ENCODE results near the gene CYB5D1. TPM values are rescaled to one million over a fixed set of nuclear protein-coding genes. Genes with fewer than 3 reads are reported as not detected.
A peak's percentile ranks its signal among the peaks of the same experiment; 100 is the strongest.

The CYB5D1 gene
- total RNA-seq, 2 experiments from 2014 or later: 13.5 to 16.2 TPM

DNA sequence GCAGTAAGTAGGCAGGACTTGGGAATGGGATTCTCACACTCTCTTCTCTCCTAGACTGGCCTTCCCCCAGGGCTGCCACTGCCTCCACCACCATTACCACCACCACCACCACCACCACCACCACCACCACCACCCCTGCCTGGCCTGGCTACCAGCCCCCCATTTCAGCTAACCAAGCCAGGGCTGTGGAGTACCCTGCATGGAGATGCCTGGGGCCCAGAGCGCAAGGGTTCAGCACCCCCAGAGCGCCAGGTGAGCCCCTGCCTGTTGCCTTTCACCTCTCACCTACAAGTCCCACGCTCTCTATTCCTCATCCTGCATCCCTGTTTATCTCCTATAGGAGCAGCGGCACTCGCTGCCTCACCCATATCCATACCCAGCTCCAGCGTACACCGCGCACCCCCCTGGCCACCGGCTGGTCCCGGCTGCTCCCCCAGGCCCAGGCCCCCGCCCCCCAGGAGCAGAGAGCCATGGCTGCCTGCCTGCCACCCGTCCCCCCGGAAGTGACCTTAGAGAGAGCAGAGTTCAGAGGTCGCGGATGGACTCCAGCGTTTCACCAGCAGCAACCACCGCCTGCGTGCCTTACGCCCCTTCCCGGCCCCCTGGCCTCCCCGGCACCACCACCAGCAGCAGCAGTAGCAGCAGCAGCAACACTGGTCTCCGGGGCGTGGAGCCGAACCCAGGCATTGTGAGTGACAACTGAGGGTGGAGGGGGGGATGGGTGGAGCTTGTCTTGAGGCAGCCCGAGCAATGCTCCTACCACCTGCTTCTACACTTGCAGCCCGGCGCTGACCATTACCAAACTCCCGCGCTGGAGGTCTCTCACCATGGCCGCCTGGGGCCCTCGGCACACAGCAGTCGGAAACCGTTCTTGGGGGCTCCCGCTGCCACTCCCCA is 10.8 kb upstream of the CYB5D1 start:
- Mint-ChIP-seq H3K4me3 (peak overlapping the region; percentile 83), H3K36me3 (ENCODE audit: low read depth) (peaks cover 56% of the 10 kb centered on the region), H3K9me3 (no peaks in the 10 kb centered on the region), H3K27me3 (no peaks in the 10 kb centered on the region), H3K4me1 (ENCODE audit: low read depth) (peaks cover 48% of the 10 kb centered on the region), H3K27ac (peak overlapping the region; percentile 55)
- ChIA-PET CTCF (interaction anchor here (0.7 to 1.5 kb wide), 2 partner anchors 10 to 12 kb away, joined by 3 to 5 read pairs; partner anchors contain the start of gene NAA38), POLR2A (interaction anchor here (1.0 to 8.2 kb wide), 3 partner anchors 9 to 232 kb away, joined by 3 to 74 read pairs (median 35); partner anchors contain the start of genes FXR2, KDM6B, NAA38 and TMEM88)
- peak; percentile 13 for DNase-seq
- TF ChIP-seq, protein P1, sequence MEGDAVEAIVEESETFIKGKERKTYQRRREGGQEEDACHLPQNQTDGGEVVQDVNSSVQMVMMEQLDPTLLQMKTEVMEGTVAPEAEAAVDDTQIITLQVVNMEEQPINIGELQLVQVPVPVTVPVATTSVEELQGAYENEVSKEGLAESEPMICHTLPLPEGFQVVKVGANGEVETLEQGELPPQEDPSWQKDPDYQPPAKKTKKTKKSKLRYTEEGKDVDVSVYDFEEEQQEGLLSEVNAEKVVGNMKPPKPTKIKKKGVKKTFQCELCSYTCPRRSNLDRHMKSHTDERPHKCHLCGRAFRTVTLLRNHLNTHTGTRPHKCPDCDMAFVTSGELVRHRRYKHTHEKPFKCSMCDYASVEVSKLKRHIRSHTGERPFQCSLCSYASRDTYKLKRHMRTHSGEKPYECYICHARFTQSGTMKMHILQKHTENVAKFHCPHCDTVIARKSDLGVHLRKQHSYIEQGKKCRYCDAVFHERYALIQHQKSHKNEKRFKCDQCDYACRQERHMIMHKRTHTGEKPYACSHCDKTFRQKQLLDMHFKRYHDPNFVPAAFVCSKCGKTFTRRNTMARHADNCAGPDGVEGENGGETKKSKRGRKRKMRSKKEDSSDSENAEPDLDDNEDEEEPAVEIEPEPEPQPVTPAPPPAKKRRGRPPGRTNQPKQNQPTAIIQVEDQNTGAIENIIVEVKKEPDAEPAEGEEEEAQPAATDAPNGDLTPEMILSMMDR (IDR thresholded peaks at IDR 0.05): no peak
- no peak for ATAC-seq
- intact Hi-C loops (cut with micrococcal nuclease): no loop called here

DNA sequence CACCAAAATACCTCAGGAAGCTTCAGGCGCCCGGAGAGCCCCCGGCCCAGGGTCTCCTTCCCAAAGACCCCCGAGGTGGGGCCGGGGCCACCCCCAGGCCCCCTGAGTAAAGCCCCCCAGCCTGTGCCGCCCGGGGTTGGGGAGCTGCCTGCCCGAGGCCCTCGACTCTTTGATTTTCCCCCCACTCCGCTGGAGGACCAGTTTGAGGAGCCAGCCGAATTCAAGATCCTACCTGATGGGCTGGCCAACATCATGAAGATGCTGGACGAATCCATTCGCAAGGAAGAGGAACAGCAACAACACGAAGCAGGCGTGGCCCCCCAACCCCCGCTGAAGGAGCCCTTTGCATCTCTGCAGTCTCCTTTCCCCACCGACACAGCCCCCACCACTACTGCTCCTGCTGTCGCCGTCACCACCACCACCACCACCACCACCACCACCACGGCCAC is 9.6 kb upstream of the CYB5D1 start:
- ATAC-seq: no peak
- no peaks in the 10 kb centered on the region for H3K27me3 Mint-ChIP-seq
- TF ChIP-seq, protein P1 (IDR thresholded peaks at IDR 0.05): no peak
- no peak overlapping the region for H3K4me3 Mint-ChIP-seq
- ChIA-PET CTCF (interaction anchor here (1.5 kb wide), 1 partner anchor 13 kb away, joined by 5 read pairs; no protein-coding TSS in a partner anchor), POLR2A (interaction anchor here (8.2 kb wide), 1 partner anchor 12 kb away, joined by 74 read pairs; the partner anchor contains the start of gene KDM6B)
- peaks cover 51% of the 10 kb centered on the region for H3K4me1 Mint-ChIP-seq (ENCODE audit: low read depth)
- H3K27ac Mint-ChIP-seq: peak overlapping the region; percentile 42
- no peak for DNase-seq
- H3K36me3 Mint-ChIP-seq (ENCODE audit: low read depth): peaks cover 64% of the 10 kb centered on the region
- H3K9me3 Mint-ChIP-seq: no peaks in the 10 kb centered on the region
- intact Hi-C loops (cut with micrococcal nuclease): no loop called here

DNA sequence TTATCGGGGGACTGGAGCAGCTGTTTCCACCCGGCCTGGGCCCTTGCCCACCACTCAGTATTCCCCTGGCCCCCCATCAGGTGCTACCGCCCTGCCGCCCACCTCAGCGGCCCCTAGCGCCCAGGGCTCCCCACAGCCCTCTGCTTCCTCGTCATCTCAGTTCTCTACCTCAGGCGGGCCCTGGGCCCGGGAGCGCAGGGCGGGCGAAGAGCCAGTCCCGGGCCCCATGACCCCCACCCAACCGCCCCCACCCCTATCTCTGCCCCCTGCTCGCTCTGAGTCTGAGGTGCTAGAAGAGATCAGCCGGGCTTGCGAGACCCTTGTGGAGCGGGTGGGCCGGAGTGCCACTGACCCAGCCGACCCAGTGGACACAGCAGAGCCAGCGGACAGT is 9.1 kb upstream of the CYB5D1 start:
- H3K9me3 Mint-ChIP-seq: no peaks in the 10 kb centered on the region

DNA sequence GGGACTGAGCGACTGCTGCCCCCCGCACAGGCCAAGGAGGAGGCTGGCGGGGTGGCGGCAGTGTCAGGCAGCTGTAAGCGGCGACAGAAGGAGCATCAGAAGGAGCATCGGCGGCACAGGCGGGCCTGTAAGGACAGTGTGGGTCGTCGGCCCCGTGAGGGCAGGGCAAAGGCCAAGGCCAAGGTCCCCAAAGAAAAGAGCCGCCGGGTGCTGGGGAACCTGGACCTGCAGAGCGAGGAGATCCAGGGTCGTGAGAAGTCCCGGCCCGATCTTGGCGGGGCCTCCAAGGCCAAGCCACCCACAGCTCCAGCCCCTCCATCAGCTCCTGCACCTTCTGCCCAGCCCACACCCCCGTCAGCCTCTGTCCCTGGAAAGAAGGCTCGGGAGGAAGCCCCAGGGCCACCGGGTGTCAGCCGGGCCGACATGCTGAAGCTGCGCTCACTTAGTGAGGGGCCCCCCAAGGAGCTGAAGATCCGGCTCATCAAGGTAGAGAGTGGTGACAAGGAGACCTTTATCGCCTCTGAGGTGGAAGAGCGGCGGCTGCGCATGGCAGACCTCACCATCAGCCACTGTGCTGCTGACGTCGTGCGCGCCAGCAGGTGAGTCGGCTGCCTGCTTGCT is 8.6 kb upstream of the CYB5D1 start:
- Mint-ChIP-seq H3K36me3 (ENCODE audit: low read depth) (peaks cover 67% of the 10 kb centered on the region), H3K27ac (peak overlapping the region; percentile 67)
- intact Hi-C loops (cut with micrococcal nuclease): no loop called here

More for the DNA sequence above, 9.1 kb upstream of the CYB5D1 start:
- Mint-ChIP-seq H3K4me3 (no peak overlapping the region), H3K4me1 (ENCODE audit: low read depth) (peaks cover 51% of the 10 kb centered on the region), H3K27me3 (no peaks in the 10 kb centered on the region), H3K36me3 (ENCODE audit: low read depth) (peaks cover 66% of the 10 kb centered on the region), H3K27ac (peak overlapping the region; percentile 38)
- intact Hi-C loops (cut with micrococcal nuclease): no loop called here
- ATAC-seq (no peak), DNase-seq (no peak)
- TF ChIP-seq, protein P1 (IDR thresholded peaks at IDR 0.05): no peak
- ChIA-PET POLR2A (interaction anchor here (8.2 kb wide), 1 partner anchor 13 kb away, joined by 74 read pairs; the partner anchor contains the start of gene KDM6B), CTCF (interaction anchor here (3.5 kb wide), 1 partner anchor 15 kb away, joined by 49 read pairs; the partner anchor contains the start of gene KDM6B)

More for the DNA sequence above, 8.6 kb upstream of the CYB5D1 start:
- DNase-seq (no peak), ATAC-seq (no peak)
- H3K27me3 Mint-ChIP-seq: no peaks in the 10 kb centered on the region
- H3K4me3 Mint-ChIP-seq: no peak overlapping the region
- CTCF ChIA-PET: interaction anchor here (3.5 kb wide), 1 partner anchor 15 kb away, joined by 49 read pairs; the partner anchor contains the start of gene KDM6B
- peaks cover 54% of the 10 kb centered on the region for H3K4me1 Mint-ChIP-seq (ENCODE audit: low read depth)
- POLR2A ChIA-PET: interaction anchor here (8.2 kb wide), 1 partner anchor 13 kb away, joined by 74 read pairs; the partner anchor contains the start of gene KDM6B
- TF ChIP-seq, protein P1 (IDR thresholded peaks at IDR 0.05): no peak
- no peaks in the 10 kb centered on the region for H3K9me3 Mint-ChIP-seq
